SJCRH30 (cell line): Measurements from ENCODE around the gene USP10. TPM values are rescaled to one million over a fixed set of nuclear protein-coding genes. Genes with fewer than 3 reads are reported as not detected.

ENCODE experiments used
- DNase-seq, 2 experiments: peaks; one replicate each; pipeline ENCODE4 v3.0.0-alpha.2; 2015 to 2020
- H3K27ac ChIP-seq: fragments of 250-450 bp; sonication (Bioruptor Pico); 2 replicates; pipeline ENCODE4 v1.5.1; 2020; ENCODE audit warnings: mild to moderate bottlenecking, moderate library complexity
- H3K27me3 ChIP-seq: fragments of 250-450 bp; sonication (Bioruptor Pico); 2 replicates; pipeline ENCODE4 v1.5.1; 2020; ENCODE audit warnings: mild to moderate bottlenecking, moderate library complexity
- H3K36me3 ChIP-seq: fragments of 250-450 bp; sonication (Bioruptor Pico); 2 replicates; pipeline ENCODE4 v1.5.1; 2020; ENCODE audit warnings: mild to moderate bottlenecking, moderate library complexity
- H3K4me1 ChIP-seq: fragments of 250-450 bp; sonication (Bioruptor Pico); 2 replicates; pipeline ENCODE4 v1.5.1; 2020; ENCODE audit warnings: mild to moderate bottlenecking, moderate library complexity
- H3K4me3 ChIP-seq: fragments of 250-450 bp; sonication (Bioruptor Pico); 2 replicates; pipeline ENCODE4 v1.5.1; 2020; ENCODE audit warnings: mild to moderate bottlenecking, moderate library complexity
- H3K9me3 ChIP-seq: fragments of 250-450 bp; sonication (Bioruptor Pico); replicated peaks from 2 replicates; pipeline ENCODE4 v1.5.1; 2020; ENCODE audit warnings: mild to moderate bottlenecking, moderate library complexity
- total RNA-seq: library from RNA; depleted of rRNA; stranded (reverse); fragments of >200 nt; shearing (Covaris generic); gene quantifications from 2 replicates; pipeline ENCODE4 v1.2.3, GENCODE V29; 2014

Gene USP10
- total RNA-seq, 1 experiment from 2014 or later, result 68.3 TPM

GRCh38 chr16:84700446-84701300 lies 873 bp downstream of the USP10 start:
- Histone ChIP-seq H3K27ac (peak overlapping the region; percentile 60), H3K9me3 (no peaks in the 10 kb centered on the region), H3K27me3 (no peaks in the 10 kb centered on the region), H3K4me1 (peaks cover 3% of the 10 kb centered on the region), H3K36me3 (no peaks in the 10 kb centered on the region), H3K4me3 (peak overlapping the region; percentile 98)
- DNase-seq, result peak in 1 of 2 experiments; percentile 17

- peaks cover 3% of the 10 kb centered on the region for H3K4me1 ChIP-seq
- peaks cover 2% of the 10 kb centered on the region; the same call in 1 of the 2 replicates for H3K36me3 ChIP-seq
- no peak overlapping the region for H3K27ac ChIP-seq
- no peak for DNase-seq
- H3K9me3 ChIP-seq, result no peaks in the 10 kb centered on the region
- H3K4me3 ChIP-seq, result no peak overlapping the region
- H3K27me3 ChIP-seq, result no peaks in the 10 kb centered on the region
Observed at GRCh38 chr16:84703681-84704080, 3.9 kb downstream of the USP10 start.

- Histone ChIP-seq H3K36me3 (peaks cover 2% of the 10 kb centered on the region; the same call in 1 of the 2 replicates), H3K27me3 (no peaks in the 10 kb centered on the region), H3K4me3 (no peak overlapping the region), H3K4me1 (peaks cover 3% of the 10 kb centered on the region), H3K27ac (no peak overlapping the region), H3K9me3 (no peaks in the 10 kb centered on the region)
- no peak for DNase-seq
Observed at GRCh38 chr16:84704253-84704652, 4.5 kb downstream of the USP10 start.

GRCh38 chr16:84706856-84707255 lies 7.1 kb downstream of the USP10 start:
- H3K9me3 ChIP-seq, result no peaks in the 10 kb centered on the region

GRCh38 chr16:84709609-84710008 lies 9.8 kb downstream of the USP10 start:
- Histone ChIP-seq H3K36me3 (peaks cover 2% of the 10 kb centered on the region; the same call in 1 of the 2 replicates), H3K4me3 (no peak overlapping the region), H3K4me1 (no peaks in the 10 kb centered on the region), H3K27me3 (no peaks in the 10 kb centered on the region), H3K27ac (no peak overlapping the region), H3K9me3 (no peaks in the 10 kb centered on the region)
- DNase-seq, result no peak

More at GRCh38 chr16:84706856-84707255, 7.1 kb downstream of the USP10 start:
- Histone ChIP-seq H3K27ac (no peak overlapping the region), H3K27me3 (no peaks in the 10 kb centered on the region), H3K36me3 (peaks cover 2% of the 10 kb centered on the region; the same call in 1 of the 2 replicates), H3K4me3 (no peak overlapping the region), H3K4me1 (no peaks in the 10 kb centered on the region)
- no peak for DNase-seq

GRCh38 chr16:84710686-84711085 lies 10.9 kb downstream of the USP10 start:
- Histone ChIP-seq H3K4me3 (no peak overlapping the region), H3K27ac (no peak overlapping the region), H3K4me1 (no peaks in the 10 kb centered on the region), H3K36me3 (peaks cover 2% of the 10 kb centered on the region; the same call in 1 of the 2 replicates), H3K9me3 (no peaks in the 10 kb centered on the region), H3K27me3 (no peaks in the 10 kb centered on the region)
- no peak for DNase-seq

GRCh38 chr16:84712138-84712671 lies 12.4 kb downstream of the USP10 start:
- Histone ChIP-seq H3K27ac (no peak overlapping the region), H3K9me3 (no peaks in the 10 kb centered on the region), H3K36me3 (peaks cover 2% of the 10 kb centered on the region; the same call in 1 of the 2 replicates), H3K27me3 (no peaks in the 10 kb centered on the region), H3K4me1 (no peaks in the 10 kb centered on the region), H3K4me3 (no peak overlapping the region)
- DNase-seq, result no peak

- H3K9me3 ChIP-seq, result no peaks in the 10 kb centered on the region
- no peak for DNase-seq
- H3K27me3 ChIP-seq, result no peaks in the 10 kb centered on the region
- H3K4me1 ChIP-seq, result no peaks in the 10 kb centered on the region
- peaks cover 2% of the 10 kb centered on the region; the same call in 1 of the 2 replicates for H3K36me3 ChIP-seq
- no peak overlapping the region for H3K4me3 ChIP-seq
- H3K27ac ChIP-seq, result no peak overlapping the region
Observed at GRCh38 chr16:84712801-84713775, 13.3 kb downstream of the USP10 start.

- no peaks in the 10 kb centered on the region for H3K27me3 ChIP-seq
- no peaks in the 10 kb centered on the region for H3K36me3 ChIP-seq
- no peak for DNase-seq
- H3K27ac ChIP-seq, result no peak overlapping the region
- H3K4me1 ChIP-seq, result no peaks in the 10 kb centered on the region
- no peaks in the 10 kb centered on the region for H3K9me3 ChIP-seq
- H3K4me3 ChIP-seq, result no peak overlapping the region
Observed at GRCh38 chr16:84714028-84714427, 14.2 kb downstream of the USP10 start.

- Histone ChIP-seq H3K4me1 (no peaks in the 10 kb centered on the region), H3K9me3 (no peaks in the 10 kb centered on the region), H3K4me3 (no peak overlapping the region), H3K27ac (no peak overlapping the region), H3K27me3 (no peaks in the 10 kb centered on the region), H3K36me3 (no peaks in the 10 kb centered on the region)
- no peak for DNase-seq
Observed at GRCh38 chr16:84715424-84715823, 15.6 kb downstream of the USP10 start.

- Histone ChIP-seq H3K27ac (no peak overlapping the region), H3K9me3 (no peaks in the 10 kb centered on the region), H3K27me3 (no peaks in the 10 kb centered on the region), H3K4me1 (no peaks in the 10 kb centered on the region), H3K4me3 (no peak overlapping the region), H3K36me3 (no peaks in the 10 kb centered on the region)
- no peak for DNase-seq
Observed at GRCh38 chr16:84715854-84716253, 16.1 kb downstream of the USP10 start.

GRCh38 chr16:84716740-84717139 lies 16.9 kb downstream of the USP10 start:
- Histone ChIP-seq H3K27ac (no peak overlapping the region), H3K27me3 (no peaks in the 10 kb centered on the region), H3K4me3 (no peak overlapping the region), H3K36me3 (no peaks in the 10 kb centered on the region), H3K4me1 (no peaks in the 10 kb centered on the region), H3K9me3 (no peaks in the 10 kb centered on the region)
- DNase-seq, result no peak

- Histone ChIP-seq H3K4me3 (no peak overlapping the region), H3K27me3 (no peaks in the 10 kb centered on the region), H3K9me3 (no peaks in the 10 kb centered on the region), H3K36me3 (no peaks in the 10 kb centered on the region), H3K4me1 (no peaks in the 10 kb centered on the region), H3K27ac (no peak overlapping the region)
- DNase-seq, result no peak
Observed at GRCh38 chr16:84717484-84717883, 17.7 kb downstream of the USP10 start.

- H3K4me3 ChIP-seq, result no peak overlapping the region
- no peak overlapping the region for H3K27ac ChIP-seq
- no peak for DNase-seq
Observed at GRCh38 chr16:84720177-84720579, 20.4 kb downstream of the USP10 start.

More at GRCh38 chr16:84720177-84720579, 20.4 kb downstream of the USP10 start:
- H3K4me1 ChIP-seq, result no peaks in the 10 kb centered on the region
- no peaks in the 10 kb centered on the region for H3K27me3 ChIP-seq
- no peaks in the 10 kb centered on the region for H3K9me3 ChIP-seq
- H3K36me3 ChIP-seq, result no peaks in the 10 kb centered on the region
